ENCODE measurements around the gene EML6. TPM values are rescaled to one million over a fixed set of nuclear protein-coding genes. Genes with fewer than 3 reads are reported as not detected.

Gene EML6
- polyA plus RNA-seq, 1 of the 3 experiments (the other 2 are of a cell fraction), result 1.1 TPM

GRCh38 chr2:54965425-54965824, 242.0 kb downstream of the EML6 start:
- Histone ChIP-seq H3F3A (replicated peaks; ENCODE audit: insufficient read depth) (peaks cover 49% of the 10 kb centered on the region), H3K9me2 (no peaks in the 10 kb centered on the region), H3K27ac (ENCODE audit: low read depth in 2 of 2, low read length in 1 of 2) (no peak overlapping the region), H3K9ac (no peak overlapping the region), H3K4me3 (ENCODE audit: low read depth in 2 of 2, low read length in 1 of 2) (no peak overlapping the region), H2AFZ (ENCODE audit: low read depth) (no peak overlapping the region), H4K20me1 (ENCODE audit: insufficient read depth) (peaks cover 20% of the 10 kb centered on the region), H3K27me3 (ENCODE audit: insufficient read depth) (no peaks in the 10 kb centered on the region), H3K4me2 (no peak overlapping the region), H3K4me1 (ENCODE audit: control insufficient read depth in 1 of 2, insufficient read depth in 2 of 2, low read depth in 1 of 2, low read length in 1 of 2) (peaks cover 3 to 4% of the 10 kb centered on the region in 2 experiments; a peak in 2 of 4 replicates), H3K9me3 (no peaks in the 10 kb centered on the region), H3K36me3 (replicated peaks in 1 of 2; ENCODE audit: control insufficient read depth in 1 of 2, insufficient read depth in 2 of 2, low read length in 1 of 2) (peaks cover 38 to 46% of the 10 kb centered on the region in 2 experiments), H3K79me2 (ENCODE audit: insufficient read depth) (peaks cover 22% of the 10 kb centered on the region)
- no peak for TF ChIP-seq GATA2 (CRISPR knock-in tag; IDR thresholded peaks at IDR 0.05)
- no peak for TF ChIP-seq TEAD4 (IDR thresholded peaks at IDR 0.05; ENCODE audit: borderline replicate concordance, insufficient read depth)
- TF ChIP-seq MXI1 (IDR thresholded peaks at IDR 0.05; ENCODE audit: low read depth, low read length), result no peak
- TF ChIP-seq JUND (IDR thresholded peaks at IDR 0.05), result no peak
- TF ChIP-seq FOXM1 (IDR thresholded peaks at IDR 0.05; ENCODE audit: low read depth), result no peak
- no peak for TF ChIP-seq EZH2phosphoT487 (IDR thresholded peaks at IDR 0.05; ENCODE audit: borderline replicate concordance, low read depth)
- no peak for TF ChIP-seq RCOR1 (IDR thresholded peaks at IDR 0.05; ENCODE audit: low read length)
- TF ChIP-seq, protein P1, sequence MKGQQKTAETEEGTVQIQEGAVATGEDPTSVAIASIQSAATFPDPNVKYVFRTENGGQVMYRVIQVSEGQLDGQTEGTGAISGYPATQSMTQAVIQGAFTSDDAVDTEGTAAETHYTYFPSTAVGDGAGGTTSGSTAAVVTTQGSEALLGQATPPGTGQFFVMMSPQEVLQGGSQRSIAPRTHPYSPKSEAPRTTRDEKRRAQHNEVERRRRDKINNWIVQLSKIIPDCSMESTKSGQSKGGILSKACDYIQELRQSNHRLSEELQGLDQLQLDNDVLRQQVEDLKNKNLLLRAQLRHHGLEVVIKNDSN (IDR thresholded peaks at IDR 0.05; ENCODE audit: borderline replicate concordance, low read depth), result no peak
- TF ChIP-seq CHD2 (IDR thresholded peaks at IDR 0.05; ENCODE audit: low read length, partially characterized antibody), result no peak
- TF ChIP-seq POLR2AphosphoS5 (IDR thresholded peaks at IDR 0.05; ENCODE audit: low read depth, low read length), result no peak
- TF ChIP-seq ZBTB33 (IDR thresholded peaks at IDR 0.05; ENCODE audit: borderline replicate concordance, low read depth), result no peak
- TF ChIP-seq RXRA (IDR thresholded peaks at IDR 0.05; ENCODE audit: borderline replicate concordance, low read depth), result no peak
- no peak for TF ChIP-seq YY1 (IDR thresholded peaks at IDR 0.05; ENCODE audit: low read depth)
- TF ChIP-seq CTCF (IDR thresholded peaks at IDR 0.05), result no peak
- no peak for TF ChIP-seq NFIC (IDR thresholded peaks at IDR 0.05; ENCODE audit: borderline replicate concordance)
- no peak for TF ChIP-seq FOSL2 (IDR thresholded peaks at IDR 0.05; ENCODE audit: borderline replicate concordance, low read depth)
- no peak for TF ChIP-seq EP300 (IDR thresholded peaks at IDR 0.05; ENCODE audit: borderline replicate concordance in 1 of 2, low read depth in 1 of 2, low read length in 1 of 2)
- ChIA-PET POLR2A (no interaction called here), CTCF (interaction anchor here (0.8 kb wide), 1 partner anchor 83 kb away, joined by 4 read pairs; no protein-coding TSS in a partner anchor)
- 98% methylated on average over 6 of the region's 6 CpGs for WGBS (ENCODE audit: low lambda C conversion rate)
- no peak for DNase-seq

Data from SK-N-SH (cell line).